GM21390 (cell line): ENCODE measurements around the gene SNAPC2.
"Not testable (repeated sequence)": the region's sequence is repeated elsewhere in the genome, so short reads cannot be mapped to it uniquely, and the experiment has no call there.

ENCODE experiments used
- ATAC-seq: cut with Tn5 transposase; IDR thresholded peaks from one replicate; pipeline ENCODE4 v1.9.1; 2021; ENCODE audit not compliant: unreplicated experiment

Gene SNAPC2

GRCh38 chr19:7908742-7909461, 11.2 kb upstream of the SNAPC2 start:
- no peak for ATAC-seq

- ATAC-seq: no peak
Observed at GRCh38 chr19:7909471-7910067, 10.6 kb upstream of the SNAPC2 start.

- no peak for ATAC-seq
Observed at GRCh38 chr19:7910321-7911161, 9.6 kb upstream of the SNAPC2 start.

GRCh38 chr19:7911508-7912143, 8.5 kb upstream of the SNAPC2 start:
- no peak for ATAC-seq

- ATAC-seq: no peak
Observed at GRCh38 chr19:7912144-7912696, 7.9 kb upstream of the SNAPC2 start.

- ATAC-seq: no peak
Observed at GRCh38 chr19:7912697-7913564, 7.2 kb upstream of the SNAPC2 start.

GRCh38 chr19:7913652-7914051, 6.5 kb upstream of the SNAPC2 start:
- ATAC-seq: no peak

GRCh38 chr19:7914099-7914498, 6.0 kb upstream of the SNAPC2 start:
- ATAC-seq: no peak

GRCh38 chr19:7914598-7915045, 5.5 kb upstream of the SNAPC2 start, which contains the start of gene TGFBR3L:
Gene TGFBR3L, plus strand, starts transcription at chr19:7914830.
- no peak for ATAC-seq

- no peak for ATAC-seq
Observed at GRCh38 chr19:7915250-7916102, 4.7 kb upstream of the SNAPC2 start.

- ATAC-seq: no peak
Observed at GRCh38 chr19:7916103-7916954, 3.8 kb upstream of the SNAPC2 start.

- ATAC-seq: no peak
Observed at GRCh38 chr19:7916955-7917266, 3.2 kb upstream of the SNAPC2 start.

- ATAC-seq: no peak
Observed at GRCh38 chr19:7917267-7918061, 2.7 kb upstream of the SNAPC2 start.

GRCh38 chr19:7918062-7918614, 2.0 kb upstream of the SNAPC2 start:
- not testable (repeated sequence) for ATAC-seq

- ATAC-seq: no peak
Observed at GRCh38 chr19:7918615-7919421, 1.3 kb upstream of the SNAPC2 start.

- ATAC-seq: peak; percentile 31
Observed at GRCh38 chr19:7920519-7921301, 572 bp downstream of the SNAPC2 start.
